Fibroblast of lung (primary cell): ENCODE results near the gene KCNIP3.

Experiments used
- EZH2 ChIP-seq: IDR thresholded peaks from 2 replicates; pipeline ENCODE4 v1.5.1; 2012; ENCODE audit warnings: low read length, control low read depth, mild to moderate bottlenecking; ENCODE audit errors: missing control alignments
- TF ChIP-seq, protein P1 (sequence below), 2 donors: IDR thresholded peaks in 1 of 2; conservative IDR thresholded peaks in 1 of 2; 1 replicate in 1 of 2; 2 replicates in 1 of 2; pipeline ENCODE4 v1.5.1; 2011 to 2012; ENCODE audit warnings: low read length in 2 of 2, control low read depth in 1 of 2, inconsistent platforms in 1 of 2, low read depth in 1 of 2, mild to moderate bottlenecking in 1 of 2

DNA sequence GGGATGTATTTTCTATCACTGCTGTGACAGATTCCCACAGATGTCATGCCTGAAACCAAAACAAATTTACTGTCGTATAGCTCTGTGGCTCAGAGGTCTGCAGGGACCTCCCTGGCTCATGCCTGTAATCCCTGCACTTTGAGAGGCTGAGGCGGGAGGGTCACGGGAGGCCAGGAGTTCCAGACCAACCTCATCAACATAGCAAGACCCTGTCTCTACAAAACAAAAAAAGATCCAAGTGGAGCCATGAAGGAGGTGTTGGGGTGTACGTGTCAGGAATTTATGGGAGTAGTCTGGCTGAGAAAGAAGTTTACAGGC is 54.4 kb downstream of the KCNIP3 start:
- TF ChIP-seq, protein P1, sequence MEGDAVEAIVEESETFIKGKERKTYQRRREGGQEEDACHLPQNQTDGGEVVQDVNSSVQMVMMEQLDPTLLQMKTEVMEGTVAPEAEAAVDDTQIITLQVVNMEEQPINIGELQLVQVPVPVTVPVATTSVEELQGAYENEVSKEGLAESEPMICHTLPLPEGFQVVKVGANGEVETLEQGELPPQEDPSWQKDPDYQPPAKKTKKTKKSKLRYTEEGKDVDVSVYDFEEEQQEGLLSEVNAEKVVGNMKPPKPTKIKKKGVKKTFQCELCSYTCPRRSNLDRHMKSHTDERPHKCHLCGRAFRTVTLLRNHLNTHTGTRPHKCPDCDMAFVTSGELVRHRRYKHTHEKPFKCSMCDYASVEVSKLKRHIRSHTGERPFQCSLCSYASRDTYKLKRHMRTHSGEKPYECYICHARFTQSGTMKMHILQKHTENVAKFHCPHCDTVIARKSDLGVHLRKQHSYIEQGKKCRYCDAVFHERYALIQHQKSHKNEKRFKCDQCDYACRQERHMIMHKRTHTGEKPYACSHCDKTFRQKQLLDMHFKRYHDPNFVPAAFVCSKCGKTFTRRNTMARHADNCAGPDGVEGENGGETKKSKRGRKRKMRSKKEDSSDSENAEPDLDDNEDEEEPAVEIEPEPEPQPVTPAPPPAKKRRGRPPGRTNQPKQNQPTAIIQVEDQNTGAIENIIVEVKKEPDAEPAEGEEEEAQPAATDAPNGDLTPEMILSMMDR (conservative IDR thresholded peaks at IDR 0.05 in 1 of 2, IDR thresholded peaks at IDR 0.05 in 1 of 2; ENCODE audit: low read depth in 1 of 2, low read length in 2 of 2) = no peak
- TF ChIP-seq EZH2 = no peak
